HCT116 (cell line): ENCODE measurements around the gene WBP1. TPM values are rescaled to one million over a fixed set of nuclear protein-coding genes. Genes with fewer than 3 reads are reported as not detected.

ENCODE experiments used
- ATAC-seq: fragments of 200-7000 bp; cut with Tn5 transposase; 2 replicates; pipeline ENCODE4 v1.9.1; 2020; ENCODE audit warnings: mild to moderate bottlenecking, moderate library complexity
- BruUV-seq: library from RNA; stranded (reverse); fragments of 400-500 nt; replicated peaks from 2 replicates; lab custom pipeline; 2021; lab: Mats Ljungman, UMichigan
- CTCF ChIA-PET: fragments of 300-600 bp; sonication (Branson Sonifier 250); formaldehyde crosslinking; loops from one replicate; lab custom pipeline; 2021; ENCODE audit warnings: antibody characterized with exemption; lab: Charles Lee
- POLR2A ChIA-PET: fragments of 300-600, 350-600 bp; sonication (Branson Sonifier 250); formaldehyde crosslinking; loops from one replicate; lab custom pipeline; 2021; ENCODE audit warnings: antibody characterized with exemption; lab: Charles Lee
- RAD21 ChIA-PET, 2 experiments: fragments of 300-600 bp; sonication (Branson Sonifier 250); formaldehyde crosslinking; loops; one replicate each; lab custom pipeline; 2023; ENCODE audit warnings: low total read pairs in 2 of 2; ENCODE audit not compliant: uncharacterized antibody in 2 of 2, unreplicated experiment in 2 of 2, low non-redundant PET in 1 of 2; lab: Charles Lee
- DNase-seq: peaks from one replicate; pipeline ENCODE4 v3.0.0-alpha.2; 2010; ENCODE audit warnings: low read depth, low spot score
- H2AFZ ChIP-seq: fragments of 200-600 bp; shearing (Covaris generic), sonication (generic); 2 replicates; pipeline ENCODE4 v1.6.1; 2017; ENCODE audit warnings: low read depth, mixed run types, mixed read lengths, antibody characterized with exemption, low read length; ENCODE audit not compliant: poor library complexity, severe bottlenecking
- H3K27ac ChIP-seq: 2 replicates; pipeline ENCODE4 v1.5.1; 2012; ENCODE audit warnings: low read depth, low read length
- H3K27me3 ChIP-seq: fragments of 200-600 bp; sonication (generic); 2 replicates; pipeline ENCODE4 v1.6.1; 2016; ENCODE audit warnings: mixed run types, low read length, mixed read lengths; ENCODE audit not compliant: insufficient read depth
- H3K36me3 ChIP-seq, 2 experiments: fragments of 200-500 bp in 1 of 2; fragments of 200-600 bp in 1 of 2; sonication (Bioruptor generic) in 1 of 2; sonication (generic) in 1 of 2; 2 replicates each; pipeline versions ENCODE4 v1.5.1 to v1.6.1; 2014 to 2016; ENCODE audit warnings: low read length in 2 of 2, inconsistent platforms in 1 of 2, mixed read lengths in 1 of 2, mixed run types in 1 of 2; ENCODE audit not compliant: insufficient read depth in 2 of 2, control insufficient read depth in 1 of 2
- H3K4me1 ChIP-seq, 2 experiments: fragments of 200-600 bp in 1 of 2; sonication (generic) in 1 of 2; 2 replicates each; pipeline versions ENCODE4 v1.5.1 to v1.6.1; 2012 to 2017; ENCODE audit warnings: low read length in 2 of 2, inconsistent platforms in 1 of 2, mild to moderate bottlenecking in 1 of 2, mixed read lengths in 1 of 2, mixed run types in 1 of 2, moderate library complexity in 1 of 2; ENCODE audit not compliant: insufficient read depth in 2 of 2, control insufficient read depth in 1 of 2
- H3K4me2 ChIP-seq: fragments of 200-600 bp; sonication (generic); 2 replicates; pipeline ENCODE4 v1.6.1; 2017; ENCODE audit warnings: mixed run types, low read length, mixed read lengths
- H3K4me3 ChIP-seq, 2 experiments: fragments of 200-600 bp in 1 of 2; sonication (generic) in 1 of 2; replicated peaks in 1 of 2; 2 replicates each; pipeline ENCODE4 v1.5.1; 2011 to 2016; ENCODE audit warnings: low read length in 2 of 2, control low read depth in 1 of 2, low read depth in 1 of 2, mild to moderate bottlenecking in 1 of 2, mixed read lengths in 1 of 2, mixed run types in 1 of 2
- H3K79me2 ChIP-seq: fragments of 200-600 bp; sonication (generic); 2 replicates; pipeline ENCODE4 v1.6.1; 2017; ENCODE audit warnings: mild to moderate bottlenecking, mixed run types, low read length, moderate library complexity, mixed read lengths; ENCODE audit not compliant: insufficient read depth
- H3K9ac ChIP-seq: fragments of 200-600 bp; sonication (generic); 2 replicates; pipeline ENCODE4 v1.6.1; 2016; ENCODE audit warnings: low read length, mixed read lengths
- H3K9me2 ChIP-seq: fragments of 200-600 bp; sonication (generic), shearing (Covaris generic); 2 replicates; pipeline ENCODE4 v1.6.1; 2017; ENCODE audit warnings: mixed run types, mild to moderate bottlenecking, moderate library complexity; ENCODE audit not compliant: insufficient read depth
- H3K9me3 ChIP-seq, 2 experiments: fragments of 200-500 bp in 1 of 2; fragments of 200-600 bp in 1 of 2; sonication (Bioruptor generic) in 1 of 2; sonication (generic) in 1 of 2; 2 replicates each; pipeline ENCODE4 v1.6.1; 2014 to 2017; ENCODE audit warnings: low read length in 2 of 2, mixed read lengths in 2 of 2, inconsistent platforms in 1 of 2, low read depth in 1 of 2, mild to moderate bottlenecking in 1 of 2, mixed run types in 1 of 2, moderate library complexity in 1 of 2; ENCODE audit not compliant: control insufficient read depth in 1 of 2, insufficient read depth in 1 of 2
- H4K20me1 ChIP-seq: fragments of 200-600 bp; sonication (generic), shearing (Covaris generic); 2 replicates; pipeline ENCODE4 v1.6.1; 2017; ENCODE audit warnings: mixed run types, mild to moderate bottlenecking, moderate library complexity; ENCODE audit not compliant: insufficient read depth
- CBX3 ChIP-seq: IDR thresholded peaks from 2 replicates; pipeline ENCODE4 v1.6.1; 2012; ENCODE audit warnings: low read depth
- CEBPB ChIP-seq: IDR thresholded peaks from 2 replicates; pipeline ENCODE4 v1.6.1; 2012; ENCODE audit warnings: low read depth
- ELF1 ChIP-seq: IDR thresholded peaks from 2 replicates; pipeline ENCODE4 v1.6.1; 2012; ENCODE audit warnings: low read depth, borderline replicate concordance
- EZH2 ChIP-seq: fragments of 200-600 bp; sonication (generic); IDR thresholded peaks from 2 replicates; pipeline ENCODE4 v1.6.1; 2017; ENCODE audit warnings: antibody characterized with exemption, mixed run types
- JUND ChIP-seq: IDR thresholded peaks from 2 replicates; pipeline ENCODE4 v1.6.1; 2012
- RAD21 ChIP-seq: IDR thresholded peaks from 2 replicates; pipeline ENCODE4 v1.6.1; 2012; ENCODE audit warnings: low read depth, mild to moderate bottlenecking
- SIN3A ChIP-seq: IDR thresholded peaks from 2 replicates; pipeline ENCODE4 v1.6.1; 2012; ENCODE audit warnings: low read depth
- TCF7L2 ChIP-seq: IDR thresholded peaks from 2 replicates; pipeline ENCODE4 v1.7.0; 2011; ENCODE audit warnings: borderline replicate concordance, inconsistent platforms; ENCODE audit not compliant: insufficient read depth, insufficient read length; ENCODE audit errors: extremely low read depth
- YY1 ChIP-seq: IDR thresholded peaks from 2 replicates; pipeline ENCODE4 v1.6.1; 2011; ENCODE audit warnings: low read length, low read depth, moderate library complexity, mild to moderate bottlenecking; ENCODE audit not compliant: insufficient replicate concordance; ENCODE audit errors: extremely low read depth
- ZNF274 ChIP-seq: fragments of 200-500 bp; sonication (Bioruptor generic); IDR thresholded peaks from 2 replicates; pipeline ENCODE4 v1.6.1; 2014; ENCODE audit warnings: mild to moderate bottlenecking, low read depth, low read length, inconsistent platforms
- intact Hi-C: fragments of 100-400 bp; cut with micrococcal nuclease; formaldehyde crosslinking; loops from 2 replicates; pipeline ENCODE4 v1.10.0; 2022
- total RNA-seq: library from RNA; stranded (reverse); gene quantifications from one replicate; pipeline ENCODE4 v1.2.1, GENCODE V29; 2021; ENCODE audit not compliant: unreplicated experiment

WBP1 gene
- total RNA-seq, 1 experiment from 2014 or later = 64.7 TPM

DNA sequence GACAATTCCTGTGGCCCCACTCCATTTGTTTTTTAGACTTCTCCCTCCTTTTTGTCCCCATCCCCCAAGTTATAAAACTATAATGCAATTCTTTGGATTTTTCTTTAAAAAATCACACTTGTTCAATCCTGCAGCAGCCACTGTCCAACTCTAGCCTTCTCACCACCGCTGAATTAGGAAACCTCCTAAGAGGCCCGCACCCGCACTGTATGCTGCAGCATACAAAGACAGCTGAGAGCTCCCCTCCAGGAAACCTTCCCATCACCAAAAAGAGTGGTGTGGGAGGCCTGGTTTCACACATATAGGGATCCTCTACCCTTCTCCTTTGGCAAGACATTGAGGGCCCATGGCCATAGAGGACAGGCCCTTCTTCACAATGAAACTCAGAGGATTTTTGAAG, 46.4 kb downstream of the WBP1 start:
- RAD21 ChIA-PET = no interaction called here
- H4K20me1 ChIP-seq = no peaks in the 10 kb centered on the region
- no TSS peak for BruUV-seq
- H3K9ac ChIP-seq = no peak overlapping the region
- no peaks in the 10 kb centered on the region for H3K27me3 ChIP-seq
- H3K27ac ChIP-seq = no peak overlapping the region
- no peak for ATAC-seq
- POLR2A ChIA-PET = interaction anchor here (1.5 kb wide), 1 partner anchor 27 kb away, joined by 4 read pairs; no protein-coding TSS in a partner anchor
- CTCF ChIA-PET = interaction anchor here (1.7 to 1.8 kb wide), 2 partner anchors 21 to 27 kb away, joined by 4 to 9 read pairs; partner anchors contain the start of genes CCDC142 and TTC31
- peaks cover 30 to 64% of the 10 kb centered on the region in 2 experiments for H3K4me1 ChIP-seq
- intact Hi-C loops = no loop called here
- peaks cover 22% of the 10 kb centered on the region for H3K79me2 ChIP-seq
- no peak overlapping the region for H3K4me3 ChIP-seq
- peaks cover 3 to 16% of the 10 kb centered on the region in 2 experiments; a peak in 2 of 4 replicates for H3K36me3 ChIP-seq
- no peak overlapping the region for H3K4me2 ChIP-seq
- H2AFZ ChIP-seq = no peak overlapping the region
- DNase-seq = no peak
- TF ChIP-seq EZH2 (no peak), CBX3 (no peak), ZNF274 (no peak), ELF1 (no peak), RAD21 (no peak), JUND (no peak), SIN3A (no peak), YY1 (no peak), TCF7L2 (no peak), CEBPB (no peak)
- no peaks in the 10 kb centered on the region for H3K9me3 ChIP-seq
- no peaks in the 10 kb centered on the region for H3K9me2 ChIP-seq
